NCI-H2171 treated with DMSO at 0.1 percent for 48 hours (cell line): ENCODE measurements around the gene GRIA1.
"Not testable (repeated sequence)": the region's sequence is repeated elsewhere in the genome, so short reads cannot be mapped to it uniquely, and the experiment has no call there.

Experiments used
- DNase-seq: peaks from one replicate; lab custom pipeline; 2025; lab: John Stamatoyannopoulos, UW

Gene GRIA1

GRCh38 chr5:153723022-153723610 lies 232.6 kb downstream of the GRIA1 start:
- not testable (repeated sequence) for DNase-seq

- no peak for DNase-seq
These were observed 251.6 kb downstream of the GRIA1 start for GRCh38 chr5:153742060-153742459.

GRCh38 chr5:153744751-153745150 lies 254.3 kb downstream of the GRIA1 start:
- DNase-seq: no peak

- no peak for DNase-seq
These were observed 255.4 kb downstream of the GRIA1 start for GRCh38 chr5:153745778-153746395.

- DNase-seq: no peak
These were observed 256.0 kb downstream of the GRIA1 start for GRCh38 chr5:153746440-153746839.

GRCh38 chr5:153748823-153749222 lies 258.4 kb downstream of the GRIA1 start:
- no peak for DNase-seq

- peak; percentile 2 for DNase-seq
These were observed 259.5 kb downstream of the GRIA1 start for GRCh38 chr5:153749960-153750359.

GRCh38 chr5:153751251-153751650 lies 260.8 kb downstream of the GRIA1 start:
- DNase-seq: no peak

- no peak for DNase-seq
These were observed 262.4 kb downstream of the GRIA1 start for GRCh38 chr5:153752890-153753289.

GRCh38 chr5:153753645-153754432 lies 263.4 kb downstream of the GRIA1 start:
- DNase-seq: peak; percentile 35

GRCh38 chr5:153755913-153756500 lies 265.5 kb downstream of the GRIA1 start:
- DNase-seq: no peak

- DNase-seq: peak; percentile 20
These were observed 266.1 kb downstream of the GRIA1 start for GRCh38 chr5:153756540-153756939.

- DNase-seq: no peak
These were observed 275.5 kb downstream of the GRIA1 start for GRCh38 chr5:153765987-153766386.

GRCh38 chr5:153767221-153768188 lies 277.0 kb downstream of the GRIA1 start:
- no peak for DNase-seq

GRCh38 chr5:153770066-153770465 lies 279.6 kb downstream of the GRIA1 start:
- no peak for DNase-seq

GRCh38 chr5:153774686-153775085 lies 284.2 kb downstream of the GRIA1 start:
- peak; percentile 52 for DNase-seq

- no peak for DNase-seq
These were observed 285.5 kb downstream of the GRIA1 start for GRCh38 chr5:153775923-153776322.

GRCh38 chr5:153777681-153778581 lies 287.5 kb downstream of the GRIA1 start:
- DNase-seq: no peak

GRCh38 chr5:153779836-153780235 lies 289.4 kb downstream of the GRIA1 start:
- no peak for DNase-seq

- DNase-seq: no peak
These were observed 290.6 kb downstream of the GRIA1 start for GRCh38 chr5:153780876-153781705.
